ENCODE results near the gene ARL14EP.

ARL14EP gene

GRCh38 chr11:30326906-30327305 lies 4.0 kb downstream of the ARL14EP start:
- no peak for DNase-seq (ENCODE audit: low read depth in 2 of 3, low spot score in 2 of 3)

- no peak for DNase-seq (ENCODE audit: low read depth in 2 of 3, low spot score in 2 of 3)
Observed at GRCh38 chr11:30328681-30329080, 5.8 kb downstream of the ARL14EP start.

- no peak for DNase-seq (ENCODE audit: low read depth in 2 of 3, low spot score in 2 of 3)
Observed at GRCh38 chr11:30329150-30329940, 6.4 kb downstream of the ARL14EP start.

DNA sequence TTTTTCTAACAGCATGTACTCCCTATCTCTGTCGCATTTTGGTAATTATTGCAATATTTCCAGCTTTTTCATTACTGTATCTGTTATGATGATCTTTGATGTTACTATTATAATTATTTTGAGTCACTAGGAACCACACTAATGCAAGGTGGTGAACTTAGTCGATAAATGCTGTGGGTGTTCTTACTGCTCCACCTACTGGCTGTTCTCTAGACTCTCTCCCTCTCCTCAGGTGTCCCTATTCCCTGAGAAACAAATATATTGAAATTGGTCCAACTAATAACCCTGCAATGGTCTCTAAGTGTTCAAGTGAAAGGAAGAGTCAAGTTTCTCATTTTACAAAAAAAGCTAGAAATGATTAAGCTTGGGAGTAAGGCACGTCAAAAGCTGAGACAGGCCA lies 10.5 kb downstream of the ARL14EP start:
- no peak for DNase-seq (ENCODE audit: low read depth in 2 of 3, low spot score in 2 of 3)

DNA sequence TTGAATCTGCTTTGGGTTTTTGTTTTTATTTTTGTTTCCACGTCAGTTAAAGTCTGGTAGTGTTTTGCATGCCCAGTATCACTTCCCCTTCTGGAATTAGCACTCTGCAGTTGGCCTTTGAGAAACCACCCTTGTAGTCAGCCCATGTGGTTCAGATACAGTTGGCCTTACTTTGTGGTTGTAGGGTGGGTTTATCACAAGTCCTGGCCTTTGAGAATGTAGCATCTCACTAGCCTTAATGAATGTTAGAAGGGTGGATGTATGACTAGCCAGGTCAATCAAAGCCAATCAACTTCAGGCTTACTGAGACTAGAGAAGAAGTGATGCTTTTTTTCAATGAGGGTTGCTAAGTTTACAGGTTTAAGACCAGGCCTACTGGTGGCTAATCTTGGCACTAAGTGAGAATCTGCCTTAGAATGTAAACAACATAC lies 19.8 kb downstream of the ARL14EP start:
- DNase-seq (ENCODE audit: low read depth in 2 of 3, low spot score in 2 of 3), result no peak

- no peak for DNase-seq (ENCODE audit: low read depth in 2 of 3, low spot score in 2 of 3)
Observed at GRCh38 chr11:30344085-30344484, 21.2 kb downstream of the ARL14EP start.

DNA sequence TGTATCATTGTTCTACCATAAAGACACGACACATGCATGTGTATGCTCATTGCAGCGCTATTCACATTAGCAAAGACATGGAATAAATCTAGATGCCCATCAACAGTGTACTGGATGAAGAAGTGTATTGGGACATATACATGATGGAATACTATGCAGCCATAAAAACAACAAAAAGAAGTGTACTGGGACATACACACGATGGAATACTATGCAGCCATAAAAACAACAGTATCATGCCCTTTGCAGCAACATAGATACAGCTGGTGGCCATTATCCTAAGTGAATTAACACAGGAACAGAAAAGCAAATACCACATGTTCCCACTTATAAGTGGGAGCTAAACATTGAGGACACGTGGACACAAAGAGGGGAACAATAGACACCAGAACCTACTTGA lies 22.7 kb downstream of the ARL14EP start:
- DNase-seq (ENCODE audit: low read depth in 2 of 3, low spot score in 2 of 3), result no peak

GRCh38 chr11:30346068-30346688 lies 23.3 kb downstream of the ARL14EP start:
- no peak for DNase-seq (ENCODE audit: low read depth in 2 of 3, low spot score in 2 of 3)

DNA sequence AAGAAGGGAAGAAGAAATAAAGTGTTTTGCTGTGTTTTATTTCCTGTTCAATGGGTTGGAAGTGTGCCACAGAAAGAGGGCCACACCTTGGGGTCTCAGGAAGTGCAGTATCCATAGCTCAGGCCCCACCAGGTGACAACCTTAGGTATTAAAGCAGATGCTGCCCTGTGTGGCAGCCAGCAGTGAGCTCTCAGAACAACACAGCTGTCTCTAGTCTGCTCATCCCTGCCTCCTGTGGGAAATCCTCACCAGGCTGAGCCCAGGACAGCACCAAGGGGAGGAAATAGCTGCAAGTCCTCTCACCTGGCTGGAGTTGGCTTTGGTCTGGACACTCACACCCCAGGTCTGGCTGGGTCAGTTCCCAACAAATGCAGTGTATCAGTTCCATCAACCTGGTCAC lies 25.1 kb downstream of the ARL14EP start:
- no peak for DNase-seq (ENCODE audit: low read depth in 2 of 3, low spot score in 2 of 3)

GRCh38 chr11:30349885-30350284 lies 27.0 kb downstream of the ARL14EP start:
- no peak for DNase-seq (ENCODE audit: low read depth in 2 of 3, low spot score in 2 of 3)

DNA sequence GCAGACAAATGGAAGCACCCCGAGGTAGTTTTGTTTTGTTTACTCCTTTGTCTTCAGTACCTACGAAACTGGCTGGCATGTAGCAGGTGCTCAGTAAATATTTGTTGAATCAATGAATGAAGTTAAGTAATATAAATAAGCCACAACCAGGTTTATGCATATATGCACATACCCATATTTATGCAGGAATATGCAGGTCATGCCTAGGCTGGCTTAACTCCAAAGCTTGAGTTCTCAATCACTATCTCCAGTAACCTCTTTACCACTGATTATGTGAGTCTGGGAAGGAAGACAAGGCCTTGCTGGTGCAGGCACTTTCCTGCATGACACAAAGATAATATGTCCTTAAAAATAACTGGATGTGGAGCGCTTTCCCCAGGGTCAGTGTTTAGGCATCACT lies 27.5 kb downstream of the ARL14EP start:
- DNase-seq (ENCODE audit: low read depth in 2 of 3, low spot score in 2 of 3), result no peak

- no peak for DNase-seq (ENCODE audit: low read depth in 2 of 3, low spot score in 2 of 3)
Observed at GRCh38 chr11:30351061-30351460, 28.2 kb downstream of the ARL14EP start.

DNA sequence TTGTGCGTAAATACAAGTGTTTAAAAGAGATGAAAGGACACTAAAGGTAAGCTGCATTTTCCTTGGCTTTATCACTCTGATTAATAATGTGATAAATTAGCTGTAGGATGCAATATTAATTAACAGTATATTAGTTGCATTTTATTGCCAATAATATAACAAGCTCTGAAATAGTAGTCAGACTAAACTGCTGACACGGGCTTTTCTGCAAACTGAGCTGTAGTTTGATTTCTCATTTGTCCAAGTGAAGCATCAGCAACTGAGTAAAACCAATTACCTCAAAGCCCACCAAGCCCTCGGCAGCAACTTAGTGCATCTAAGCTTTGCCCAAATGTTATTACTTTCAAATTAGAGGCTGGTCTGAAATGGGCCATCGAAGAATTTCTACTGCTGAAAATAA lies 33.5 kb downstream of the ARL14EP start:
- no peak for DNase-seq (ENCODE audit: low read depth in 2 of 3, low spot score in 2 of 3)

DNA sequence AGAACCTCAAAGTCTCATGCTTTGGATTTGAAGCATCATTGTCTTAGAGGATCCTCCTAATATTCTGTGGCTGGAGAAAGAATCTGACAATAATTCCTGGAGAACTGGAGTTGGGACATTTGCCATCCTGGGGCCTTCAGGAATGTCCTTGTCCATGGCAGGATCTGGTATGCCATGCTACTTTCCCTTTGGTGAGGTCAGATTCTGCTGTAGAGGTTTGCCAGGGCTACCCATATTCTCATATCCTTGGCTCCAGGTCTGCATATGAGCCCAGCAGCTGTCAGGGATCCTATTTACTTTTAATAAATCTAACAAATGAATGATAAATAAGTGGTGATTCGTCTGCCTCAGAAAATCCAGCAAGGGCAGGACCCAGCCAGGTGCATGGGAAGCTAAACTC lies 35.0 kb downstream of the ARL14EP start:
- no peak for DNase-seq (ENCODE audit: low read depth in 2 of 3, low spot score in 2 of 3)

GRCh38 chr11:30358536-30358935 lies 35.6 kb downstream of the ARL14EP start:
- DNase-seq (ENCODE audit: low read depth in 2 of 3, low spot score in 2 of 3), result no peak

GRCh38 chr11:30360741-30361140 lies 37.8 kb downstream of the ARL14EP start:
- DNase-seq (ENCODE audit: low read depth in 2 of 3, low spot score in 2 of 3), result no peak

- DNase-seq (ENCODE audit: low read depth in 2 of 3, low spot score in 2 of 3), result no peak
Observed at GRCh38 chr11:30364139-30364836, 41.4 kb downstream of the ARL14EP start.

DNA sequence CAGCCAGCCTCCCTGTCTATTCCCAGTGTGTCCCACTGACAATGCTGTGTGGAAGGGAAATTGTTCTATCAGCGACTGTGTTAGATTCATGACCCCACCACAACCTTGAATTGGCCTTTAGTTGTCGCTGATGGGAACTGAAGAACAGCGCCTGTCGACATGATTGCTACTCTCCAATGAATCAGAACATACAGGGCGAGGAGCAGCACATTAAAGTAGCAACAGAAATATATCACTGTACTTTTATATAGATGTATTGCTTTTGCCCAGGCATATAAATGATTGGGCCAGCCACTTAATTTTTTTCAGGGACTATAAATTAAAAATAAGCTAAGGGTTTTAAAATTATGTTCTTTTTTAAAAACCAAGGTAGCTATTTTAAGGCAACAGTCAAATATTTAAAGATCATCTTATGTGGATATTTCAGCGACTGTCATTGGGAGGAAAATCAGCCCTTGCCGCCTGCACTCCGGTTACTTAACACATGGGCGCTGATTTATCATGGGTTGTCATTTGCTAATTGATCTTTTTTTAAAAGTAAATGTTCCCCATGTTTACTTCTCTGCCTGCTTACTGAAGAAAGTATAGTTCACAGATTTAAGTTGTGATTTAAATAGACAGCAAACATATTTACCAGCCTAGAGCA lies 42.1 kb downstream of the ARL14EP start:
- no peak for DNase-seq (ENCODE audit: low read depth in 2 of 3, low spot score in 2 of 3)

DNA sequence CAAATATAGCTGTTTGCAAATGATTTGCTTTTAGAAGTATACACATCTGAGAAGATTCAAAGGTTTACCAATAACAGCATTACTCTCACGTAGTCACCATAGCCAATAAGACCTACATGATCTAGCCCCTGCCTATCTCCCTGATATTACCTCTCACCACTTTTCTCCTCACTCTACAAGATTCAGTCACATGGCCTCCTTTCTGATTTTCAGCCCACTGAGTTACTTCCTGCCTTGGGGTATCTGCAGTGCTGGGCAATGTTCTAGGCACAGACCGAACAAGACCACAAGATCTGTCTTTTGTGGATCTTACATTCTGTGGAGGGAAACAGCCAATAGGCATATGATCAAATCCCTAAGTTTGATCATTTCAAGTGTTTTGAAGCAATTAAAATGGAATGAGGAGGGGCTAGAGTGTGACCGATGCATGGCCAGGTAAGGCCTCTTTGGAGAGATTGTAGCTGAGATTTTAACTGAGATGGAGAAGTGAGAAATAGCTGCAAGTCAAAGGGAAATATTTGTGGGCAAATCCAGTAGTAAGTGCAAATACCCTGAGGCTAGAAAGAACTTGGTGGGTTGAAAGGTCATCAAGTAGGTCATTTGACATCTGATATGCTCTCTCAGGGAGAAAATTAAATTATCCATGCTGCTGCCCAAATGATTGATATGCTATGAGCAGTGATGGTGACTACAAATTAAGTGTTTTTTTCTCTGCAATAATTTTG lies 43.1 kb downstream of the ARL14EP start:
- DNase-seq (ENCODE audit: low read depth in 2 of 3, low spot score in 2 of 3), result no peak

DNA sequence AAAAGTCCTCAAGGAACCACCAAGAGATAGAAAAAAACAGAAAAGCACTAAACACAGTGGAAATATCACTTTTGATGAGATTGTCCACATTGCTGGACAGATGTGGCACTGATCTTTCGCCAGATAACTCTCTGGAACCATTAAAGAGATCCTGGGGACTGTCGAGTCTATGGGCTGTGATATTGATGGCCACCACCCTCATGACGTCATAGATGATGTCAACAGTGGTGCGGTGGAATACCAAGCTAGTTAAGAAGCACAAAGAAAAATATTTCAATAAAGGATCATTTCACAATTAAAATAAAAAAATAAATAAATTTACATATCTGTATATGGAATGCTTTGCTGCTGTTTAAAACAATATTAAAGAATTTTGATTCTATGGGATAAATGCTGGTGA lies 45.5 kb downstream of the ARL14EP start:
- DNase-seq (ENCODE audit: low read depth in 2 of 3, low spot score in 2 of 3), result no peak

GRCh38 chr11:30370164-30370563 lies 47.3 kb downstream of the ARL14EP start:
- DNase-seq (ENCODE audit: low read depth in 2 of 3, low spot score in 2 of 3), result no peak

Data from activated CD8-positive, alpha-beta memory T cell treated with anti-CD3 and anti-CD28 coated beads for 48 hours (primary cell).